Caco-2 (cell line): Measurements from ENCODE around the gene GPR137C. TPM values are rescaled to one million over a fixed set of nuclear protein-coding genes. Genes with fewer than 3 reads are reported as not detected.

ENCODE experiments used
- BruUV-seq: library from RNA; stranded (reverse); fragments of 400-500 nt; replicated peaks from 2 replicates; lab custom pipeline; 2021; lab: Mats Ljungman, UMichigan
- CTCF ChIA-PET: fragments of 300-600 bp; sonication (Branson Sonifier 250); formaldehyde crosslinking; loops from one replicate; lab custom pipeline; 2022; ENCODE audit warnings: antibody characterized with exemption; lab: Charles Lee
- POLR2A ChIA-PET: fragments of 300-600 bp; sonication (Branson Sonifier 250); formaldehyde crosslinking; loops from one replicate; lab custom pipeline; 2022; ENCODE audit warnings: antibody characterized with exemption; lab: Charles Lee
- DNase-seq, 2 experiments: peaks; one replicate each; pipeline versions ENCODE4 v3.0.0 to v3.0.0-alpha.2; 2020 to 2022
- H3K27me3 ChIP-seq: replicated peaks from 2 replicates; pipeline ENCODE4 v1.6.0; 2011; ENCODE audit warnings: low read length; ENCODE audit not compliant: control insufficient read depth, insufficient read depth
- H3K36me3 ChIP-seq: 2 replicates; pipeline ENCODE4 v1.5.1; 2011; ENCODE audit warnings: low read length; ENCODE audit not compliant: control insufficient read depth, insufficient read depth
- H3K4me1 ChIP-seq: fragments of 250-450 bp; sonication (Bioruptor Pico); 2 replicates; pipeline ENCODE4 v1.5.1; 2020; ENCODE audit warnings: mild to moderate bottlenecking
- H3K4me3 ChIP-seq: 2 replicates; pipeline ENCODE4 v1.5.1; 2011; ENCODE audit warnings: low read depth, mild to moderate bottlenecking, control low read depth, low read length
- H3K9me3 ChIP-seq: fragments of 250-450 bp; sonication (Bioruptor Pico); 2 replicates; pipeline ENCODE4 v1.5.1; 2020; ENCODE audit warnings: mild to moderate bottlenecking, moderate library complexity
- H3K27ac Mint-ChIP-seq: one replicate; pipeline ENCODE4 v1.8.0; 2022; ENCODE audit warnings: mixed read lengths; ENCODE audit not compliant: unreplicated experiment
- H3K27me3 Mint-ChIP-seq: one replicate; pipeline ENCODE4 v1.8.0; 2022; ENCODE audit warnings: mixed read lengths; ENCODE audit not compliant: insufficient read depth, unreplicated experiment
- H3K36me3 Mint-ChIP-seq: one replicate; pipeline ENCODE4 v1.8.0; 2022; ENCODE audit warnings: mild to moderate bottlenecking, mixed read lengths; ENCODE audit not compliant: insufficient read depth, unreplicated experiment
- H3K4me1 Mint-ChIP-seq: one replicate; pipeline ENCODE4 v1.8.0; 2022; ENCODE audit warnings: low read depth, mixed read lengths; ENCODE audit not compliant: unreplicated experiment
- H3K4me3 Mint-ChIP-seq: one replicate; pipeline ENCODE4 v1.8.0; 2022; ENCODE audit warnings: mild to moderate bottlenecking, moderate library complexity, mixed read lengths; ENCODE audit not compliant: unreplicated experiment
- H3K9me3 Mint-ChIP-seq: one replicate; pipeline ENCODE4 v1.8.0; 2022; ENCODE audit warnings: mixed read lengths; ENCODE audit not compliant: unreplicated experiment
- intact Hi-C: fragments of 100-400 bp; cut with micrococcal nuclease; formaldehyde crosslinking; loops from one replicate; pipeline ENCODE4 v1.10.0; 2022; ENCODE audit not compliant: unreplicated experiment
- total RNA-seq: library from RNA; stranded (reverse); gene quantifications from 2 replicates; pipeline ENCODE4 v1.2.3, GENCODE V29; 2022
- TF ChIP-seq, protein P1 (sequence below), 2 experiments: fragments of 200-600 bp in 1 of 2; IDR thresholded peaks; 1 replicate in 1 of 2; 2 replicates in 1 of 2; pipeline versions ENCODE4 v1.5.1 to v1.8.0; 2011 to 2022; ENCODE audit warnings: antibody characterized with exemption in 1 of 2, control low read depth in 1 of 2, inconsistent platforms in 1 of 2, low read depth in 1 of 2, low read length in 1 of 2, mild to moderate bottlenecking in 1 of 2, moderate library complexity in 1 of 2; ENCODE audit not compliant: insufficient read depth in 1 of 2, severe bottlenecking in 1 of 2, unreplicated experiment in 1 of 2

Gene GPR137C
- total RNA-seq, 1 experiment from 2014 or later = 2.9 TPM

DNA sequence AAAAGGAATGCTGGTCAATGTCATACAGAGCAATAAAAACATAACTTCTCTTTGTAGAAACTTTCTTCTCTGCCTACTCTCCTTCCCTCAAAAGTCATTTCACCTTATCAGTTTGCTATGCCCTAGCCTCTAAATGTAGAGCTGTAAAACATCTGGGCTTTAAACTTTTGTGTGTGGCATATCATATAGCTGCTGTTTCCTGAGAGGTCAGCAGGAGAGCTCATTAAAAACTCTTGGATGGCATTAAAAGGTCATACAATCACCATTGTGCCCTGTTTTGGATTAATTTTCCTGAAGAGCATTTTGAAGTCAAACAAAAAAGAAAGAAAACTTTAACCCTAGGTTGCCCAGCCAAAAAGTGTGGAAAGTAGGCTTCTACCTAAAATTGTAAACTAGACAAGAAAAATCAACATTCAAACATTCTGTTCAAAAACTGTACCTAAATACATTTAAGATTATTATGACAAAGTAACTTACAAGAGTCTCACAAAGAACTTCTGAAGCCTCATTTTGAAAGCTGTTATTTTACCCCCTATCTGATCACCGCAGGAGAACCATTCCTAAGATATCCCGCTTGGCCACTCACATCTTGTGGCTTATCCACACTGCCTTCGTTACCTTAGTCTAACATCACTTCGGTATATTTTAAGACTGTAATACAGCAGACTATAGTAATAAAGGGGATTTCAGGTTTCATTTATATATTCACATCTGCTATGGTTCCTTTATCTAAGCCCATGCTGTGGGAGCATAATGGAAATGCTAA is 38.4 kb upstream of the GPR137C start:
- intact Hi-C loops = no loop called here
- Histone ChIP-seq H3K36me3 (no peaks in the 10 kb centered on the region), H3K27me3 (no peaks in the 10 kb centered on the region), H3K4me3 (no peak overlapping the region), H3K4me1 (no peaks in the 10 kb centered on the region), H3K9me3 (no peaks in the 10 kb centered on the region)
- Mint-ChIP-seq H3K9me3 (no peaks in the 10 kb centered on the region), H3K4me3 (no peak overlapping the region), H3K4me1 (no peaks in the 10 kb centered on the region), H3K27me3 (no peaks in the 10 kb centered on the region), H3K27ac (no peak overlapping the region), H3K36me3 (no peaks in the 10 kb centered on the region)
- POLR2A ChIA-PET = no interaction called here
- TF ChIP-seq, protein P1, sequence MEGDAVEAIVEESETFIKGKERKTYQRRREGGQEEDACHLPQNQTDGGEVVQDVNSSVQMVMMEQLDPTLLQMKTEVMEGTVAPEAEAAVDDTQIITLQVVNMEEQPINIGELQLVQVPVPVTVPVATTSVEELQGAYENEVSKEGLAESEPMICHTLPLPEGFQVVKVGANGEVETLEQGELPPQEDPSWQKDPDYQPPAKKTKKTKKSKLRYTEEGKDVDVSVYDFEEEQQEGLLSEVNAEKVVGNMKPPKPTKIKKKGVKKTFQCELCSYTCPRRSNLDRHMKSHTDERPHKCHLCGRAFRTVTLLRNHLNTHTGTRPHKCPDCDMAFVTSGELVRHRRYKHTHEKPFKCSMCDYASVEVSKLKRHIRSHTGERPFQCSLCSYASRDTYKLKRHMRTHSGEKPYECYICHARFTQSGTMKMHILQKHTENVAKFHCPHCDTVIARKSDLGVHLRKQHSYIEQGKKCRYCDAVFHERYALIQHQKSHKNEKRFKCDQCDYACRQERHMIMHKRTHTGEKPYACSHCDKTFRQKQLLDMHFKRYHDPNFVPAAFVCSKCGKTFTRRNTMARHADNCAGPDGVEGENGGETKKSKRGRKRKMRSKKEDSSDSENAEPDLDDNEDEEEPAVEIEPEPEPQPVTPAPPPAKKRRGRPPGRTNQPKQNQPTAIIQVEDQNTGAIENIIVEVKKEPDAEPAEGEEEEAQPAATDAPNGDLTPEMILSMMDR (IDR thresholded peaks at IDR 0.05; ENCODE audit: insufficient read depth in 1 of 2, low read depth in 1 of 2, low read length in 1 of 2, severe bottlenecking in 1 of 2, unreplicated experiment in 1 of 2) = no peak
- CTCF ChIA-PET = no interaction called here
- DNase-seq = no peak
- no TSS peak for BruUV-seq

DNA sequence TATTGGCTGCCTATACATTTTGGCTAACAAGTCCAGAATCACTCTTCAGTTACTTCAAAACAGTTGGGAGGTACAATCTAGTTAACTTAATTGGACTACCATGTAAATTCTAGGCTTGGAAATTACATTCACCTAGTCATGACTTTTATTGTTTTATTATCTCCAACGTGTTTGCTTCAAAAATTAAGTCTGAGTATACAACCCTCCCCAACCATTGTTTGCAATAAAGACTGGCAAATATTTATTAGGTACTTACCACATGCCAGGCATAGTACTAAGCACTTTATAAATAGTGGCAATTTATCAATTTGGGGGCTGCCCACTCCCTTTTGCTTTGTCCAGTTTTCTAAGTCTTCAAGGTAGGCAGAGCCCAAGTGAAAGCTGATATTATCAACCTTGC is 30.6 kb upstream of the GPR137C start:
- ChIA-PET CTCF (no interaction called here), POLR2A (no interaction called here)
- no TSS peak for BruUV-seq
- no peaks in the 10 kb centered on the region for H3K4me1 ChIP-seq
- intact Hi-C loops = no loop called here
- H3K4me3 ChIP-seq = no peak overlapping the region
- Mint-ChIP-seq H3K27ac (no peak overlapping the region), H3K4me3 (no peak overlapping the region), H3K9me3 (no peaks in the 10 kb centered on the region), H3K4me1 (no peaks in the 10 kb centered on the region), H3K36me3 (no peaks in the 10 kb centered on the region), H3K27me3 (no peaks in the 10 kb centered on the region)
- TF ChIP-seq, protein P1 (IDR thresholded peaks at IDR 0.05; ENCODE audit: insufficient read depth in 1 of 2, low read depth in 1 of 2, low read length in 1 of 2, severe bottlenecking in 1 of 2, unreplicated experiment in 1 of 2) = no peak
- no peaks in the 10 kb centered on the region for H3K36me3 ChIP-seq
- H3K27me3 ChIP-seq = no peaks in the 10 kb centered on the region
- no peaks in the 10 kb centered on the region for H3K9me3 ChIP-seq
- DNase-seq = no peak

DNA sequence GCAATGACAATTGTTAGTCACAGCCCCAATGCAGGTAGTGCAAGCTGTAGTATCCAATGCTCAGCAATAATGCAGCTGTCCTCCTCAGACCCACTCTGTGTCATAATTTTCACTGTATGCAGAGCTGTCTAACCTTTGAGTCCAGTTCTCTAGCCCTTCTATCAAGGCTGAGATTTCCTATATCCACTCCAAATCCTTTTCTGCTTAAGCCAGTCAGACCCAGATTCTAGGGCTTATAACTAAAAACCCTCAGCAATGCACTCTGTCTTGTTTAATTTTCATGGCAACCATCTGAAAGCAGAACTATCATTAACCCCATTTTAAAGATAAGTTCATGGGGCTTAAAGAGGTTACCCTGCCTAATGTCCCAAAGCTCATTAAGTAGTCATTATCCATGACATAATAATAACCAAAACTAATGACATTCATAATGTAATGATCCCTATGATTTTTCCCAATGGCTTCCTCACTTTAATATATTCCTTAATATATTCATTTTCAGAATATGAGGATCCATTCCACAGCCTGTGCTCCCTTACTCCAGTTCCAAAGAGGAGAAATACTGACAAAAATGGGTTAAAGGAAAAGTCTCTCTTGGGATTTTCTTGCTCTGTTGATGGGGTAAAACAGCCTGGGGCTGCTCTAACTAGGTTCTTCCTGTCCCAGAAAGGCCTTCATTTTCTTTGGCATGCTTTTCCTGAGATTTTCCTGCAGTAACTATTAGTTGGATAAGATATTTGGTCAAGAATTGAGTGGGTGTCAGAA is 29.9 kb upstream of the GPR137C start:
- intact Hi-C loops = no loop called here
- no peaks in the 10 kb centered on the region for H3K27me3 ChIP-seq
- H3K4me3 ChIP-seq = no peak overlapping the region
- no peak for DNase-seq
- no peaks in the 10 kb centered on the region for H3K4me1 ChIP-seq
- H3K36me3 ChIP-seq = no peaks in the 10 kb centered on the region
- no peak overlapping the region for H3K4me3 Mint-ChIP-seq
- no peaks in the 10 kb centered on the region for H3K36me3 Mint-ChIP-seq
- ChIA-PET CTCF (no interaction called here), POLR2A (no interaction called here)
- no TSS peak for BruUV-seq
- TF ChIP-seq, protein P1 (IDR thresholded peaks at IDR 0.05; ENCODE audit: insufficient read depth in 1 of 2, low read depth in 1 of 2, low read length in 1 of 2, severe bottlenecking in 1 of 2, unreplicated experiment in 1 of 2) = no peak
- no peak overlapping the region for H3K27ac Mint-ChIP-seq
- H3K27me3 Mint-ChIP-seq = no peaks in the 10 kb centered on the region
- no peaks in the 10 kb centered on the region for H3K9me3 ChIP-seq
- H3K4me1 Mint-ChIP-seq = no peaks in the 10 kb centered on the region
- no peaks in the 10 kb centered on the region for H3K9me3 Mint-ChIP-seq
